Tibial nerve (tissue), 4 donors: ENCODE results near the gene FAM156B. TPM values are rescaled to one million over a fixed set of nuclear protein-coding genes. Genes with fewer than 3 reads are reported as not detected.
"Not testable (repeated sequence)": the region's sequence is repeated elsewhere in the genome, so short reads cannot be mapped to it uniquely, and the experiment has no call there.

Experiments used
- DNase-seq, 2 donors: peaks; one replicate each; pipeline ENCODE4 v3.0.0-alpha.2; 2019; ENCODE audit warnings: low spot score in 2 of 2
- H3K27ac ChIP-seq, 4 donors: fragments of 200-600 bp; sonication (generic) in 3 of 4; one replicate each; pipeline ENCODE4 v1.5.1; 2017 to 2019; ENCODE audit warnings: mild to moderate bottlenecking in 1 of 4
- H3K27me3 ChIP-seq, 2 donors: fragments of 200-600 bp; sonication (generic) in 1 of 2; one replicate each; pipeline versions ENCODE4 v1.5.1 to v1.6.0; 2017 to 2019
- H3K36me3 ChIP-seq, 3 donors: fragments of 200-600 bp; sonication (generic); one replicate each; pipeline ENCODE4 v1.5.1; 2018 to 2019
- H3K4me1 ChIP-seq, 4 donors: fragments of 200-600 bp; sonication (generic) in 3 of 4; one replicate each; pipeline ENCODE4 v1.5.1; 2017 to 2019
- H3K4me3 ChIP-seq, 4 donors: fragments of 200-600 bp; sonication (generic) in 3 of 4; one replicate each; pipeline ENCODE4 v1.5.1; 2017 to 2019; ENCODE audit warnings: mild to moderate bottlenecking in 1 of 4, moderate library complexity in 1 of 4
- H3K9me3 ChIP-seq, 4 donors: fragments of 200-600 bp; sonication (generic) in 3 of 4; one replicate each; pipeline ENCODE4 v1.5.1; 2017 to 2019
- EP300 ChIP-seq, 2 donors: sonication (generic); formaldehyde crosslinking; IDR thresholded peaks; one replicate each; pipeline ENCODE4 v1.6.1; 2017; ENCODE audit warnings: antibody characterized with exemption in 2 of 2, mild to moderate bottlenecking in 1 of 2
- POLR2A ChIP-seq, 2 donors: fragments of 450-650 bp; IDR thresholded peaks; one replicate each; pipeline ENCODE4 v1.6.1; 2017; ENCODE audit warnings: antibody characterized with exemption in 2 of 2, mild to moderate bottlenecking in 2 of 2, moderate library complexity in 2 of 2
- WGBS, 2 donors: methylation state at CpG; one replicate each; pipeline ENCODE4 v1.1.5; 2018; 5-methylcytosine and 5-hydroxymethylcytosine counted together
- total RNA-seq, 4 donors: library from RNA; depleted of rRNA; stranded (reverse); fragments of >200 nt; gene quantifications; one replicate each; pipeline ENCODE4 v1.1.0, GENCODE V29; 2016
- TF ChIP-seq, protein P1 (sequence below), 5 experiments: fragments of 200-600 bp in 3 of 5; fragments of 450-650 bp in 2 of 5; sonication (generic) in 3 of 5; IDR thresholded peaks; one replicate each; pipeline ENCODE4 v1.5.1; 2016 to 2019; ENCODE audit warnings: antibody characterized with exemption in 5 of 5, mild to moderate bottlenecking in 3 of 5, moderate library complexity in 2 of 5

Gene FAM156B, protein sequence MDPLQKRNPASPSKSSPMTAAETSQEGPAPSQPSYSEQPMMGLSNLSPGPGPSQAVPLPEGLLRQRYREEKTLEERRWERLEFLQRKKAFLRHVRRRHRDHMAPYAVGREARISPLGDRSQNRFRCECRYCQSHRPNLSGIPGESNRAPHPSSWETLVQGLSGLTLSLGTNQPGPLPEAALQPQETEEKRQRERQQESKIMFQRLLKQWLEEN
- total RNA-seq, result 10 to 100 TPM; 50.7 to 80.8 (median 61.2) TPM

- H3K4me1 ChIP-seq, H3K9me3 ChIP-seq, H3K4me3 ChIP-seq, H3K27me3 ChIP-seq, H3K27ac ChIP-seq, H3K36me3 ChIP-seq, DNase-seq: not testable (repeated sequence)
- WGBS, 2 donors, result no CpG with 5 or more reads among the region's 92 CpGs
These were observed at the start of gene FAM156B for GRCh38 chrX:52896855-52897709. Gene FAM156B (plus strand): TSS chrX:52897330. CDS start chrX:52907226, 9,896 bp downstream.

DNA sequence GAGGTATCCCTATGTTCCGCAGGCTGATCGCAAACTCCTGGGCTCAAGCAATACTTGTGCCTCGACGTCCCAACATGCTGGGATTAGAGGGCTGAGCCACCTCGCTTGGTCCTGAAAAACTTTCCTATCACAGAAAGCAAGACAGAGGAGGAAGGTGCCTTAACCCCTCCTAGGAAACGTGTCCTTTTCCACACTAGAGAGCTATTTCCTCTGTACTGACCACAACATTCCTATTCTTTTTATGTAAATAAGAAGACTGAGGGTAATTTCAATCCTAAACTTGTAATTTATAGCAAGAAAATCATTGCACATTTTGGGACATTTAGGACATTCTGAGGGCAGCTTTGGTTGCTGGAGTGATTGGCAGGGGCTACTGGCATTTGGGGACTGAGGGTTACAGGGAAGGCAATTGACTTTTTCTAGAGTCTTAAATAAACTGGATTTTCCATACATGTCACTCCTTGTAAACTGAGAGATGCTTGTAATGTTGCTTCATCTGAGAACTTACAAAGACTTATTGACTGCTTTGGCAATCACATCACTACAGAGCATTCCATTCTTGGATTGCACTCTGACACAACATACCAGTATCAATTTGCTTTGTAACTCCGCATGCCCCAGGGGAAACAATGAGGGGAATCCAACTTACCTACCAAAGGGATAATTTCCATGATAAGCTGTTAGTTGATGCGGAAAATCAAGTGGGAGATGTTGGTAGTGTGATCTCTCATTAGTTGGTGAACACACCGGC is 44.8 kb upstream of the FAM156B start:
- no peak for DNase-seq
- Histone ChIP-seq H3K27ac (no peak overlapping the region), H3K4me1 (no peaks in the 10 kb centered on the region), H3K4me3 (no peak overlapping the region), H3K9me3 (no peaks in the 10 kb centered on the region), H3K27me3 (peaks cover 0 to 31% of the 10 kb centered on the region in 2 donors), H3K36me3 (no peaks in the 10 kb centered on the region)
- TF ChIP-seq EP300 (IDR thresholded peaks at IDR 0.05), result no peak
- TF ChIP-seq POLR2A (IDR thresholded peaks at IDR 0.05), result no peak
- TF ChIP-seq, protein P1, sequence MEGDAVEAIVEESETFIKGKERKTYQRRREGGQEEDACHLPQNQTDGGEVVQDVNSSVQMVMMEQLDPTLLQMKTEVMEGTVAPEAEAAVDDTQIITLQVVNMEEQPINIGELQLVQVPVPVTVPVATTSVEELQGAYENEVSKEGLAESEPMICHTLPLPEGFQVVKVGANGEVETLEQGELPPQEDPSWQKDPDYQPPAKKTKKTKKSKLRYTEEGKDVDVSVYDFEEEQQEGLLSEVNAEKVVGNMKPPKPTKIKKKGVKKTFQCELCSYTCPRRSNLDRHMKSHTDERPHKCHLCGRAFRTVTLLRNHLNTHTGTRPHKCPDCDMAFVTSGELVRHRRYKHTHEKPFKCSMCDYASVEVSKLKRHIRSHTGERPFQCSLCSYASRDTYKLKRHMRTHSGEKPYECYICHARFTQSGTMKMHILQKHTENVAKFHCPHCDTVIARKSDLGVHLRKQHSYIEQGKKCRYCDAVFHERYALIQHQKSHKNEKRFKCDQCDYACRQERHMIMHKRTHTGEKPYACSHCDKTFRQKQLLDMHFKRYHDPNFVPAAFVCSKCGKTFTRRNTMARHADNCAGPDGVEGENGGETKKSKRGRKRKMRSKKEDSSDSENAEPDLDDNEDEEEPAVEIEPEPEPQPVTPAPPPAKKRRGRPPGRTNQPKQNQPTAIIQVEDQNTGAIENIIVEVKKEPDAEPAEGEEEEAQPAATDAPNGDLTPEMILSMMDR (IDR thresholded peaks at IDR 0.05), result no peak
- WGBS, 2 donors, result 63 to 76% methylated on average over 9 of the region's 9 CpGs

DNA sequence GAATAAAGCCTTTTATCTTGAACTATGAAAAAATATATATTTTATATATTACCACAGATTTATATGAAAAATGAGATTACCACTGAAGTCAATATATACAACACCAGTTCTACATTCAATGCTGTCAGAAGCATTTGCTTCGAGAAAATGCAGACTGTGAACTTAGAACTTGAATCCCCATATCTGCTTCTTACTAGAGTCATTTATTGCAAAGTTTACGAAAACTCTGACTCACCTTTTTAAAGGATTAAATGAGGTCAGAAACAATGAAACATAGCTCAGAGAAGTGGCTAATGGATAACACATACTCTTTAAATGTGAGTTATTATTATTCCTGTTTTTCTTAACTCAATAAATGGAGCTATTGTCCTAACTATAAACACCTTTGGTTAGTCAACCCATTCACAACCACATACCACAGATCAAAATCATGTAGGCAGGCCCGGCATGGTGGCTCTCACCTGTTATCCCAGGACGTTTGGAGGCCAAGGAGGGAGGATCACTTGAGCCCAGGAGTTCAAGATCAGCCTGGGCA is 40.1 kb upstream of the FAM156B start:
- not testable (repeated sequence) for DNase-seq, H3K4me3 ChIP-seq, H3K9me3 ChIP-seq, H3K27ac ChIP-seq, H3K36me3 ChIP-seq, H3K4me1 ChIP-seq
- peaks cover 0 to 26% of the 10 kb centered on the region in 2 donors for H3K27me3 ChIP-seq
- 47 to 55% methylated on average over 4 of the region's 4 CpGs for WGBS, 2 donors

- Histone ChIP-seq H3K27me3 (peaks cover 0 to 17% of the 10 kb centered on the region in 2 donors), H3K27ac (no peak overlapping the region), H3K9me3 (no peaks in the 10 kb centered on the region), H3K4me3 (no peak overlapping the region), H3K36me3 (no peaks in the 10 kb centered on the region), H3K4me1 (no peaks in the 10 kb centered on the region)
- DNase-seq, result no peak
- TF ChIP-seq EP300 (IDR thresholded peaks at IDR 0.05) (no peak), POLR2A (IDR thresholded peaks at IDR 0.05) (no peak)
- TF ChIP-seq, protein P1 (IDR thresholded peaks at IDR 0.05), result no peak
- WGBS, 2 donors, result 52 to 61% methylated on average over 6 of the region's 6 CpGs
These were observed 31.7 kb upstream of the FAM156B start for GRCh38 chrX:52865343-52865998.

DNA sequence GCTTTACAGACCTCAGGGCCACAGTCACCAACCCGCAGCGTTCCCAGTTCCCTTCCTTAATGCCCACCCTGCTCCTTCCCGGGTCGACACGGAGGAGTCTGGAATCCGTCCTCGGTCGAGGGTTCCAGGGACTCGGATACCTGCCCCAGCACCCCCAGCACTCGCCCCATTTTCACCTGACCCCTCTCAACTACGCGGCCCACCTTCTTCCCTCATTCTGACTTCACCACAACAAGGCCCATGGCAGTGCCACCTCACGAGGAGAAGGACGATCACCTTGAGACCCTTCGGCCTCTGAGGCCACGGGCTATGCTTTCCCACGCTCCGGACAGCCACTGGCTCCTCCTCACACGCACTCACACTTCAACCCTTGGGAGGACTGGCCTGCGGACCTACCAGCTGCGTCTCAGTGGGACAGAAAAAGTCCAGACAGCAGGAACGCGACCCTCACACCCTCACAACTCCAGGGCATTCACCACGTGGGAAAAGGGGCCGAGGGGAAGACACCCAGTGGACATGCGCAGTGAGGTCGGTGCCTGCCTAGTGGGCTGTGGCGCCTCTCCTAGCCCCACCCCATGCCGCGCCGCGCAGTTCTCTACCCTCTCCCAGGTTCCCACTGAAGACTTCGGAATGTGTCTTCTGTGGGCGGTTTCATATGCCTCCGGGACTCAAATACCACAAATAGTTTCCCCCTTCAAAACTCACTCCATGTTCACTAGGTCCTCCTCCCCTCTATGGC is 29.4 kb upstream of the FAM156B start, which contains the start of gene XAGE3:
Gene XAGE3, minus strand, starts transcription at position 474 of the 739 bp plus-strand sequence. CDS start 950 bp downstream, outside the sequence.
- no peaks in the 10 kb centered on the region for H3K9me3 ChIP-seq
- H3K36me3 ChIP-seq, result no peaks in the 10 kb centered on the region
- H3K4me1 ChIP-seq, result no peaks in the 10 kb centered on the region
- 86 to 94% methylated on average over 15 to 30 of the region's 35 CpGs for WGBS, 2 donors
- no peak within 1 kb of the TSS for H3K27ac ChIP-seq
- no peak for DNase-seq
- peaks cover 0 to 24% of the 10 kb centered on the region in 2 donors for H3K27me3 ChIP-seq
- TF ChIP-seq, protein P1 (IDR thresholded peaks at IDR 0.05), result no peak
- TF ChIP-seq POLR2A (IDR thresholded peaks at IDR 0.05) (no peak), EP300 (IDR thresholded peaks at IDR 0.05) (no peak)
- H3K4me3 ChIP-seq, result no peak within 1 kb of the TSS
